22Rv1 (cell line): Measurements from ENCODE around the gene DLGAP3.

ENCODE experiments used
- H3K27ac ChIP-seq: fragments of 450-650 bp; 2 replicates; pipeline ENCODE4 v1.5.1; 2017
- CTCF ChIP-seq: fragments of 450-650 bp; IDR thresholded peaks from 2 replicates; pipeline ENCODE4 v1.5.1; 2017; ENCODE audit warnings: mild to moderate bottlenecking
- ZFX ChIP-seq: fragments of 450-650 bp; IDR thresholded peaks from 2 replicates; pipeline ENCODE4 v1.6.1; 2017; ENCODE audit warnings: antibody characterized with exemption, borderline replicate concordance

DLGAP3 gene

GRCh38 chr1:34929497-34929852 lies at the start of gene DLGAP3:
Gene DLGAP3, minus strand, starts transcription at chr1:34929650. Its CDS starts 24,267 bp downstream, at chr1:34905383.
- TF ChIP-seq CTCF: peak; percentile 14; the same call in 1 of the 2 replicates
- no peak for TF ChIP-seq ZFX
- H3K27ac ChIP-seq: no peak within 1 kb of the TSS

- no peak overlapping the region for H3K27ac ChIP-seq
- TF ChIP-seq ZFX (no peak), CTCF (no peak)
These were observed 49.5 kb upstream of the DLGAP3 start for GRCh38 chr1:34978921-34979320.

- TF ChIP-seq ZFX (no peak), CTCF (no peak)
- no peak overlapping the region for H3K27ac ChIP-seq
These were observed 48.4 kb upstream of the DLGAP3 start for GRCh38 chr1:34977858-34978257.

GRCh38 chr1:34977210-34977471 lies 47.7 kb upstream of the DLGAP3 start:
- H3K27ac ChIP-seq: no peak overlapping the region
- TF ChIP-seq CTCF (no peak), ZFX (no peak)

GRCh38 chr1:34976384-34977209 lies 47.1 kb upstream of the DLGAP3 start:
- TF ChIP-seq ZFX (no peak), CTCF (no peak)
- no peak overlapping the region for H3K27ac ChIP-seq

GRCh38 chr1:34975771-34976170 lies 46.3 kb upstream of the DLGAP3 start:
- TF ChIP-seq CTCF: no peak
- TF ChIP-seq ZFX: no peak
- no peak overlapping the region for H3K27ac ChIP-seq

GRCh38 chr1:34975338-34975737 lies 45.9 kb upstream of the DLGAP3 start:
- TF ChIP-seq CTCF (no peak), ZFX (no peak)
- H3K27ac ChIP-seq: no peak overlapping the region
